Measurements from ENCODE around the gene PDGFRB.

- TF ChIP-seq CTCF (IDR thresholded peaks at IDR 0.05) (no peak), EP300 (IDR thresholded peaks at IDR 0.05) (no peak), POLR2AphosphoS5 (IDR thresholded peaks at IDR 0.05) (no peak)
These were observed 54.6 kb downstream of the PDGFRB start for GRCh38 chr5:150101023-150101422.
